ENCODE measurements around the gene RC3H1.
"Not testable (repeated sequence)": the region's sequence is repeated elsewhere in the genome, so short reads cannot be mapped to it uniquely, and the experiment has no call there.

RC3H1 gene, protein sequence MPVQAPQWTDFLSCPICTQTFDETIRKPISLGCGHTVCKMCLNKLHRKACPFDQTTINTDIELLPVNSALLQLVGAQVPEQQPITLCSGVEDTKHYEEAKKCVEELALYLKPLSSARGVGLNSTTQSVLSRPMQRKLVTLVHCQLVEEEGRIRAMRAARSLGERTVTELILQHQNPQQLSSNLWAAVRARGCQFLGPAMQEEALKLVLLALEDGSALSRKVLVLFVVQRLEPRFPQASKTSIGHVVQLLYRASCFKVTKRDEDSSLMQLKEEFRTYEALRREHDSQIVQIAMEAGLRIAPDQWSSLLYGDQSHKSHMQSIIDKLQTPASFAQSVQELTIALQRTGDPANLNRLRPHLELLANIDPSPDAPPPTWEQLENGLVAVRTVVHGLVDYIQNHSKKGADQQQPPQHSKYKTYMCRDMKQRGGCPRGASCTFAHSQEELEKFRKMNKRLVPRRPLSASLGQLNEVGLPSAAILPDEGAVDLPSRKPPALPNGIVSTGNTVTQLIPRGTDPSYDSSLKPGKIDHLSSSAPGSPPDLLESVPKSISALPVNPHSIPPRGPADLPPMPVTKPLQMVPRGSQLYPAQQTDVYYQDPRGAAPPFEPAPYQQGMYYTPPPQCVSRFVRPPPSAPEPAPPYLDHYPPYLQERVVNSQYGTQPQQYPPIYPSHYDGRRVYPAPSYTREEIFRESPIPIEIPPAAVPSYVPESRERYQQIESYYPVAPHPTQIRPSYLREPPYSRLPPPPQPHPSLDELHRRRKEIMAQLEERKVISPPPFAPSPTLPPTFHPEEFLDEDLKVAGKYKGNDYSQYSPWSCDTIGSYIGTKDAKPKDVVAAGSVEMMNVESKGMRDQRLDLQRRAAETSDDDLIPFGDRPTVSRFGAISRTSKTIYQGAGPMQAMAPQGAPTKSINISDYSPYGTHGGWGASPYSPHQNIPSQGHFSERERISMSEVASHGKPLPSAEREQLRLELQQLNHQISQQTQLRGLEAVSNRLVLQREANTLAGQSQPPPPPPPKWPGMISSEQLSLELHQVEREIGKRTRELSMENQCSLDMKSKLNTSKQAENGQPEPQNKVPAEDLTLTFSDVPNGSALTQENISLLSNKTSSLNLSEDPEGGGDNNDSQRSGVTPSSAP

DNA sequence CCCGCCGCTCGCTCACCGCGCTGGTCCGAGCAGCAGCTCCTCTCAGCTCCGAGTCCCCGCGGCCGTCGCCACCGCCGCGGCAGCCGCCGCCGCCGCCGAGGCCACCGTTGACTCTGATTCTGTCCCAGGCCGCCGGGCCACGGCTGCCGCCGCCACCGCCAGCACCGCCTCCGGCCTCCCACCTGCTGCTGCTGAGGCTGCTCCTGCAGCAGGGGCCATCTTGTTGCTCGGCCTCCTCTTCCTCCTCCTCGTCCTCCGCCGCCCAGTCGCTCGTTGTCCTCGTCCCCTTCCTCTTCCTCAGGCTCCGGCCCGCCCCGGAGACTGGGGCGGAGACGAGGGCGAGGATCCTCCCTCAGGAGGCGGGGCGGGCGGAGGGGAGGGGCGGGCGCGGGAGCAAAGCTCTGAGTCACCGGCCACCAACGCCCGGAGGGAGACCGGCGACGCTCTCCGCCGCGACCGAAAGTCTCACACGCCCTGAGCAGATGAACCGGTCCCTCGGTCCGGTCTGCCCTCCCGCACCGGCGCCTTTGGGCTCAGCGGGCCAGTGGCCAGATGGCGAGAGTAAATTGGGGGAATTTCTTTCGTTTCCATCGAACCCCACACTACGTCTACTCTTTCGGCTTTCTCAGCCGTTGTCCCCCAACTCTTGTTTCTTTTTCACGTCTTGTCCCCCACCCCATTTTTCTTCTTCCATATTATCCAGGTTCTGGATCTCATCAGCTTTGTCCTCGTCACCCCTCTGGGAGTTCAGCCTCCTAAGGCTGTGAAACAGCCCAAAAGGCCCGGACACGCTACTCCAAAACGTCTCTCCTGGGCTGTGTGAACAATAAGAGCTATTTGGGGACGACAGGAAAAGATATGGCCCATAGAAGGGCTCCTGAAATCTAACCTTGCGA, at the start of gene RC3H1:
TSS of gene RC3H1 (minus strand) at position 278 of the 896 bp plus-strand sequence. CDS start 29,372 bp downstream, outside the sequence.
- DNase-seq, result peak; percentile 57

DNA sequence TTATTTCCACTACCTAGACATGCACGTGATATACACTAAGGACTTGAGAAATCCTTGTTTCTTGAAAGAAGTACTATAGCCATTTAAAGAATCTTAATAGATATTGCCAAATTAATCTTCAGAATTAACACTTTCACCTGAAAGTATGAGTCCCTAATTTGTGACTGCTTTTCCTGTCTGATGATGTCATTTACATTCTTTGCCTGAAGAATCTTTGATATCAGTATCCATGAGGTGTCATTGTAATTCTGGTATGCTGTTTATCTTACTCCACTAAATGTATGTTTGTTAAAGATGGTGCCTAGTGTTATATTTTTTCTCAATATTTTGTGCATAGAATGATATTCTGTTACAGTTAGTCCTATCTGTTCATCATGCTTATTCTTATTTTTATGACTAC, 48.5 kb upstream of the RC3H1 start:
- DNase-seq, result no peak

DNA sequence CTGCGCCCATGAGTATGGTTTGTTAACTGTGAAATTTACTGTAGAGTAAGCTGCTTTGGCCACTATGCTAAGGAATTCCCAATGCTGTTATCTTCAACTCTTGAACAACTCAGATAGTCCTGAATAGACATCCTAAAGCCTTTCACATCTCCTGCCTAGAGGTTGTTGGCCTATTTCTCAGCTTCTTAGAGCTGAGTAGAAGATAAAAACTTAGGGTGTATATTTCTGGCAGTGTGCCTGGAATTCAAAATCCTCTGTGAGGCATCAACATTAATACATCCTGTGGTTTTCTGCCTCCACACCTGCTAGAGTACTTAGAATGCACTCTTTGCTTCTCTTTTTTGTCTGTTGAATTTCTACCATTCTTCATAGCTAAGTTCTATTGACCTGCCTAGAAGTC, 45.8 kb upstream of the RC3H1 start:
- no peak for DNase-seq

DNA sequence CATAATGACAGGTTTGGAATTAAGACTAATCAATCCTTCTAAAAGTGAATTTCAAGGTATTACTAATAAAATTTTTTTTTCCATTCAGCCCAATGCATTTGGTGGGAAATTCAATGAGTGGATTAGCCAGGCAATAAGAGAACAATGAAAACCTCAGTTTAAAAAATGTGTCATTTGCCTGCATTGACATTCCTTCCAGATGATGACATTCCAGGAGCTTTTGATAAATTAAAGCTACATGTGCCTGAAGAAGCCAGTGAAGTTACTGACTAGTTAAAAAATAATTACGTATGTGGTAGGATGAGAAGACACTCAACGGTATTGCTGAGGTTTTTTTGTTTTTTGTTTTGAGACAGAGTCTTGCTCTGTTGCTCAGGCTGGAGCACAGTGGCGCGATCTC, 37.9 kb upstream of the RC3H1 start:
- no peak for DNase-seq

DNA sequence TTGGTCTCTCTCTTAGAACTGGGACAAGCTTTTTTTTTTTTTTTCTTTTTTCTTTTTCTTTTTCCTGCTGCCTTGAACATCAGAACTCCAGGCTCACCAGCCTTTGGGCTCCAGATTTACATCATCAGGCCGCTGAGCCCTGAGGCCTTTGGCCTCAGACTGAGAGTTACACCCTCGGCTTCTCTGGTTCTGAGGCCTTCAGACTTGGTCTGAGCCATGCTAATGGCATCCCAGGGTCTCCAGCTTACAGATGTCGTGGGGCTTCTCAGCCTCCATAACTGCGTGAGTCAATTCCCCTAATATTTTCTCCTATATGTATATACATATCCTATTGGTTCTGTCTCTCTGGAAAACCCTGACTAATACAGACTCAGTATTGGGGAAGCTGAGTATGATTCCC, 36.5 kb upstream of the RC3H1 start:
- no peak for DNase-seq

DNA sequence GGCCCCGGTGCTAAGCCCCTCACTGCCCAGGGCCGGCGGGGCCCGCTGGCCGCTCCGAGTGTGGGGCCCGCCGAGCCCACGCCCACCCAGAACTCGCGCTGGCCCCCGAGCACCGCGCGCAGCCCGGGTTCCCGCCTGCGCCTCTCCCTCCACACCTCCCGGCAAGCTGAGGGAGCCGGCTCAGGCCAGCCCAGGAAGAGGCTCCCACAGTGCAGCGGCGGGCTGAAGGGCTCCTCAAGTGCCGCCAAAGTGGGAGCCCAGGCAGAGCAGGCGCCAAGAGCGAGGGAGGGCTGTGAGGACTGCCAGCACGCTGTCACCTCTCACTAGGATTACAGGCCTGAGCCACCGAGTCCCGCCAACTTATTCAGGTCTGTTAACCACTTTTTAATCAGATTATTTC, 34.5 kb upstream of the RC3H1 start:
- not testable (repeated sequence) for DNase-seq

DNA sequence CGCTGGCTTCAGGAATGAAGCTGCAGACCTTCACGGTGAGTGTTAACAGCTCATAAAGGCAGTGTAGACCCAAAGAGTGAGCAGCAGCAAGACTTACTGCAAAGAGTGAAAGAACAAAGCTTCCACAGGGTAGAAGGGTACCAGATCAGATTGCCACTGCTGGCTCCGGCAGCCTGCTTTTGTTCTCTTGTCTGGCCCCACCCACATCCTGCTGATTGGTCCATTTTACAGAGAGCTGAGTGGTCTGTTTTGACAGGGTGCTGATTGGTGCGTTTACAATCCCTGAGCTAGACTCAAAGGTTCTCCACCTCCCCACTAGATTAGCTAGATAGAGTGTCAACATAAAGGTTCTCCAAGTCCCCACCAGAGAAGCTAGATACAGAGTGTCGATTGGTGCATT, 33.6 kb upstream of the RC3H1 start:
- DNase-seq, result not testable (repeated sequence)

DNA sequence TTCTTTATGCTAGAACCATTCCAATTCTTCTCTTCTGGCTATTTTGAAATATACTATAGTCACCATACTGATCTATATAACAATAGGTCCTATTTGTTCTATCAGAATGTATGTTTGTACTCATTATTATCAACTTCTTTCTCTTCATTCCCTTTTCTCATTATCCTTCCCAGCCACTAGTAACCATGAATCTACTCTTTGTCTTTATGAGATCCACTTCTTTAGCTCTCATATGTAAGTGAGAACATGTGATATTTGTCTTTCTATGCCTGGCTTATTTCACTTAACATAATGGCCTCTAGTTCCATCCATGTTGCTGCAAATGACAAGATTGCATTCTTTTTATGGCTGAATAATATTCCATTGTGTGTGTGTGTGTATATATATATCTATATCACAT, 31.7 kb upstream of the RC3H1 start:
- DNase-seq, result no peak

DNA sequence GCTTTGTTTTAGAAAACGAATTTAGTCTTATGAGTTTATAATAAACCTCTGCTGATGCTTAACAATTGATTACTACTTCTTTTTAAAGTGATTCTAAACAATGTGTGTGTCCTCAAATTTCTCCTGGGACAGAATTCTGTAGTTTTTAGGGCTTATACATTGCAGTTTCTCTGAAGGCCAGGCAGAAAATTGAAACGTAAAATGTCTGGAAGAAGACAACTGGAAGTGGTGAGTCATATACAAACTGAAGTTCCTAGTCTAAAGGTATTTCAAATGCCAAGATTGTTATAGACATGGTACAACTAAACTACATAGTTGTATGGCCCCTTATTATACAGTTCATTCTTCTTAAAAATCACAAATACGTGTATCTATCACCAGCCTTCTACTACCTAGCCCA, 30.5 kb upstream of the RC3H1 start:
- DNase-seq, result no peak

DNA sequence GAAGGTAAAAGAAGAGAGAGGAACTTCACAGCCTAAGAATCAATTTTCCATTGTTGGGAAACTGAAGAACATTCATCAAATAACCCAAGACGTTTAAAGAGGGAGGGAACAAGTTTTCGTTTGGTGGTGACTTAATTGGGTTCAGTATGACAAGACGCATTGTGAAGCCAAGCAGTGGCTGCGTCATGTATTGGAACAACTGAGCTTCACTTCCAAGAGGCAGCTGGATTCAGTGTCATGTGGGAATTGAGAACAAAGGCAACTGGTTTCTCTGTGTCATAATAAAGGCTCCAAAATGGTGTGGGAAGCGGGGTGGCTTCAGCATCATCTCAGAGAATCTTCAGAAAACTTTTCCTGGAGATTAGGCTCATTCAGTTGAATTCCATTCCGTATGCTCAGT, 29.8 kb upstream of the RC3H1 start:
- DNase-seq, result no peak

DNA sequence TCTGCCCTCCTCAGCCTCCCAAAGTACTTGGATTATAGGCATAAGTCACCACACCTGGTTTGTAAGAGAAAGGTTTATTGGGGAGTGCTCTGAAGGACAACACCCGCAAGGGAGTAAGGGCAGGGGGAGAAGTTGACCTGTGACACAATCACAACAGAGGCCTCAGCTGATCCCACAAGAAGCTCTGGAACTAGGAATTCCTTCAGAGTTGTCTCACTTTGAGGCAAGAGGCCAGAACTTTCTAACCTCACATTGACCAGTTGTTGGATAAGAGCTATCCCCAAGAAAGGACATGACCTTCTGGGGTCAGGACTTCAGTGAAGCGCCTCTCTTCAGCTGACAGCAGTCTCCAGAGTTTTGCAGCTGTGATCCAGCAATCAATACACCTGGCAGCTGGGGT, 27.4 kb upstream of the RC3H1 start:
- no peak for DNase-seq

DNA sequence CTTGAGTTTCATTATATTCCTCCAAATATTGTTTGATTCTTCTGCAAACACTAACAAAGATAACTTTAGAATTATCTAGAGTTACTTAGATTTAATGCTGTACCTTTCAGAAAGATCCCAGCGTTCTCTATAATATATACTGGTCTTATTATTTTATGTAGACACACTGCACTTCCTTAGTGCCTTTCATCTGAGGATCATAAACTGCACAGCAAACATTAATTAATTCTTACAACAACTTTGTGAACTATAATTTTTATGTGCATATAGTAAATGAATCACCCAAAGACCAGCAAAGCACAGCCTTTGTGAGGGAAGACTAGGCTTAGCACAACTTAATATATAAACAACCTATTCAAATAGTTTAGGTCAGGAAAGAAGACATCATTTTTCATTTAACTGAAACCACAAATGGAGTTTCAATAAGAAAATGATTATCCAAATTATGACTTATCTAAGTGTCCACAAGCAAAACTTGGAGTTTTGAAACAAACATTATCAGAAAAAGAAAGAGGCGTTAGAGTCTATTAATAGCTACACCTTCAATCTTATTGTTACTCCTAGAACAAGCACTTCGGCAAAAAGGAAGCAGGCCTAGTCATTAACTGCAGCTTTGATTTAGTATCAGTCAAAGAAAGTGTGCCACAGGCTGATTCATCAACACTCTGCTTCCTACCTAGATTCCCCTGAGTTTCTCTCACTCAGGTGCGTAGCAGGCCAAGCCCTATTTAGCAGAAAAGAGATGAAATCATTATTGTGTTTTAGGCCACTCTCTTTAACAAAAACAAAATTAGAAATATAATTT, 22.5 kb upstream of the RC3H1 start:
- no peak for DNase-seq

DNA sequence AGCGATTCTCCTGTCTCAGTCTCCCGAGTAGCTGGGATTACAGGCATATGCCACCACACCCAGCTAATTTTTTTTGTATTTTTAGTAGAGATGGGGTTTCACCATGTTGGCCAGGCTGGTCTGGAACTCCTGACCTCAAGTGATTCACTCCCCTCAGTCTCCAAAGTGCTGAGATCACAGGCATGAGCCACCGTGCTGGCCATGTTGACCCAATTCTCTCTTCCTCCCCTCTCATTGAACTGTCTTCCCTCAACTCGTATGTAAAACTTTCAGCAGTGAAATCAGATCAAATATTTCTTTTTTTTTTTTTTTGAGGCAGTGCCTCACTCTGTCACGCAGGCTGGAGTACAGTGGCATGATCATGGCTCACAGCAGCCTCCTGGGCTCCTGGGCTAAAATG, 20.4 kb upstream of the RC3H1 start:
- DNase-seq, result not testable (repeated sequence)

DNA sequence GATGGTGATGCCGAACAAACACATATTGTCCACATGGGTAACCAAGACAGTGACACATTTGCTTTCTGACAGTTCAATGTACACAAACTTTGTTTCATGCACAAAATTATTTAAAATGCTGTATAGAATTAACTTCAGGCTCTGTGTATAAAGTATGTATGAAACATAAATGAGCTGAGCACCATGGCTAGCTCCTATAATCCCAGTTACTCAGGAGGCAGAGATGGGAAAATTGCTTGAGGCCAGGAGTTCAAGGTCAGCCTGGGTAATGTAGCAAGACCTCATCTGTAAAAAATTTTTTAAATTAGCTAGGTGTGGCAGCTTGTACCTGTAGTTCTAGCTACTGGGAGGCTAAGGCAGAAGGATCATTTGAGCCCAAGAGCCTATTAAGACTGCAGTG, 19.2 kb upstream of the RC3H1 start:
- no peak for DNase-seq

DNA sequence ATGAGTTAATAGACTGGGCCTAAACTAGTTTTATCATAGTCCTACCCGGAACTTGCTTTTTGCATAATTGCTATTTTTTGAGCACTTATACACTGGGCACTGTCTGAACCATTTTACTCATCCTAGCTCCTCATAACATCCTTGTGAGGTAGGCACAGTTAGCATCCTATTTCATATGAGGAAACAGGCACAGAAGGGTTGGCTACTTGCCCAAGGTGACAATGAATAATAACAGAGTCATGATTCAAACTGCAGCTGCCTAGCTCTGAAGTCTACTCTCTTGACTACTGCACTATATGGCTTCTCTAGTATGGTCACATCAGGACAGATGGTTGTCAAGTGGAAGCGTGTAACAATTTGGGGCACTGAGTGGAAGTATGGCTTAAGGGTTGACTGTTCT, 18.2 kb upstream of the RC3H1 start:
- no peak for DNase-seq

DNA sequence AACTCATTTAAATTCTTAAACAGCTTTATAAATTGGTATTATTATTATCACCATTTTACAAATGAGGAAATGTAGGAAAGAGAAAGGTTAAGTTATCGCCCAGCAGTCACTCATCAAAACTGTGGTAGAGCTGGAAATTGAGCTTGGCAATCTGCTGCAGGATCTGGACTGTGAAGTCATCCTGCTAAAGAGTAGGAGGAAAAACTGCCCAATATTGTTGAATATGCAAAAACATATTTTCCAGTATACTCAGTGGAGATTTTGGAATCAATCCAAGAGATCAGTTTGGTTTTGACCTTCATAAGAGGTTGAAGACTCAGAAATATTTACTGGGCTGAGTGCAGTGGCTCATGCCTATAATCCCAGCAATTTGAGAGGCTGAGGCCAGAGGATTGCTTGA, 16.9 kb upstream of the RC3H1 start:
- no peak for DNase-seq

DNA sequence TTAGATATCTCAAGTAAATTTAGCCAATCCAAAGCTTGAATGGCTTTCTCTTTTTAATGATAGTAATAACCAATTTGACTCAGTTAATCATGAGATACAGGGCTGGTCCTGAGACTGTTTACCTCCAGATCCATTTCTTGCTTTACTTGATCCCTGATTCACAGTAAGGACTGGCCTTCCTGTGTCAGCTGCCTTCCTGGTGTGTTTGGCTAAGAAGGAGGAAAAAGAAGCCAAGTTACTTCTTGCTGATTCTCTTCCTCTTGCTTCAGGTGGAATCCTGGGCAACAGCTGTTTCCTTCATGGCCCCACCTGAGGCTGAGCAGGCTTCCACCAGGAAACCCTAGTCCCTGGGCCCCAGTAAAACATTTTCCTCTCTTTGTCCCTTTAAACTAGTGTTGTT, 14.6 kb upstream of the RC3H1 start:
- no peak for DNase-seq

DNA sequence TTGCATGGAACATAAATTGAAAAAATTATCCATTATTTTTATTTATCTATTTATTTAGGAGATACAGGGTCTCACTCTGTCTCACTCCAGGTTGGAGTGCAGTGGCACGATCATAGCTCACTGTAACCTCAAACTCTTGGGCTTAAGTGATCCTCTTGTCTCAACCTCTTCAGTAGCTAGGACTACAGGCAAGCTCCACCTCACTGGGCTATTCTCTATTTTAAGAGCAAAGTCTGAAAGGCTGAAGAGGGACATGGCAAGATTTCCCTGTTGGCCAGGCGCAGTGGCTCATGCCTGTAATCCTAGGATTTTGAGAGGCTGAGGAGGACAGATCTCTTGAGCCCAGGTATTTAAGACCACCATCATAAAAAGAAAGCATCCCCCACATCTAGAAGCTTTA, 14.0 kb upstream of the RC3H1 start:
- DNase-seq, result no peak

DNA sequence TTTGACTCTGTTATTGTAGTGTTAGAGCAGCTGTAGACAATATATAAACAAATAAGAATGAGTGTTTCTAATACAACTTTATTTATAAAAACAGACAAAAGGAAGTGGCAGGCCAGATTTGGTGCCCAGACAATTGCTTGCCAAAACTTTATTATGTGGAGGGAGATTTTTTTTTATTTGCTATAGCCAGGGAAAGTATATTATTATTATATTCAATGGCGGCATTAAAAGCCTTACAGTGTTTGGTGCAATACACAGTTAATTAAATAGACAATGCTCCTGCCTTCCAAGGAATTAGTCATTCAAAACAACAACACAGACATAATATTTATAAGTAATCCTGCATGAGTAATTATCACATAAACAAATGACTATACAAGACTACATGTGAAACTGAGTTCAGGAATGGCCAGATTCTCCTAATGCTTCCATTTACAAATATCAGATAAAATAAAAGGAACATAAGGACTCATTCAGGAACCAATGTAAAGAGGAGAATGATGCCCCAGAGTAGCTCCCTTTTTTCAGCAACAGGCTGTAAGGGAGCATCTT, 10.6 kb upstream of the RC3H1 start:
- DNase-seq, result no peak

DNA sequence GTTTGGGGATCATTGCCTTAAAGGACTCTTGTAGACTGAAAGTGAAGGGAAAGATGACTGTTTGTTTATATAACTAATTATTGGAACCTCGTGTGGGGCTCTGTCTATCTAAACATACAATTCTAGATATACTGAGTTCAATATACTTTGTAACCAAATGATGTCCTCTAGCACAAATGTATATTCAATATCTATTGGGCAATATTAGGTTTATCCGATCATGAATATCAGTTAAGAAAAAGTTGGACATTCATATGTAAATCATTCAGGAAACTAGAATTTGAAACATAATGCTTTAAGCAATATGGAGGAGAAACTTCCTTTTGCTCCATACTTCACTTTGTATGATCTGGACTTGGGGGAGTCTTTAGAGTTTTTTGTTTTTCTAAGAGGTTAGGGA, 8.9 kb upstream of the RC3H1 start:
- DNase-seq, result no peak

DNA sequence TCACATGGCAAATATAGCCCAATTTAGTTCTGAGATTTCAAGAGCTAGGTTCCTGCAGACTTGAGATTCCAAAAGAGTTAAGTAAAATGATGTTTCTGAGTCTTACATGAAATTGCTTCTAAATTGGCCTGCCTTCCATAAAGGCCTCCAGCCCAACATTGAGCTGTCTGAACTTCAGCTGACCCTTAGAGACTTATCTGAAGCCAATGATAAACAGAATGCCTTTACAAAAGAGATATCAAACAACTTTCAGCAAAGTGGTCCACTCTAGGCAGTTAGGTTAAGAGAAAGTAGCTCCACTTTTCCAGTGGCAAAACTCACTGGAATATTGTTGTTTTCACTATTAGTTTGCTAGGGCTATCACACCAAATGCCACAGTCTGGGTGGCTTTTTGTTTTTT, 6.3 kb upstream of the RC3H1 start:
- no peak for DNase-seq

Measured in KG1 (cell line).